ENCODE data around the gene CCDC144A.
"Not testable (repeated sequence)": the region's sequence is repeated elsewhere in the genome, so short reads cannot be mapped to it uniquely, and the experiment has no call there.

The CCDC144A gene

GRCh38 chr17:16788889-16789536 is 99.0 kb downstream of the CCDC144A start:
- not testable (repeated sequence) for H3K36me3 ChIP-seq (ENCODE audit: insufficient read depth, low read length); H3K9ac ChIP-seq (ENCODE audit: low read depth, low read length); H3K9me3 ChIP-seq (ENCODE audit: control insufficient read depth, insufficient read depth, low read length); H3K4me1 ChIP-seq (ENCODE audit: insufficient read depth, low read length)

DNA sequence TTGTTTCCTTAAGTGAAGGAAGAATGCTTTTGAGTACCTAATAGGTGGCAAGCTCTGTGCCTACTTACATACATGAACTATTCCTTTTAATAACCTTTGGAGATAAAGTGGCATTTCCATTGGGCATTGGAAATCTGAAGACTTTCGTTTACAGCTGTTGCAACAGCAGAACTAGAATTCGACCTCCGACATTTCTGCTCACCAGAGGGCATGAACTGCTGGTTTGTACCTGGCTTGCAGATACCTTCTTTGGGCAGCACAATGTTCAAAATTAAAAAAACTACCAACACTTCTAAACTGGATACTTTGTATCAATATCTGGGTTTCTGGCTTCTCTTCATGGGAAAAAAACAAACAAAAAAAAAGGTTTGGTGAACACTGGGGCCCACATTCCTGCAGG is 99.6 kb downstream of the CCDC144A start:
- H3K9ac ChIP-seq (ENCODE audit: low read depth, low read length); H3K4me1 ChIP-seq (ENCODE audit: insufficient read depth, low read length); H3K36me3 ChIP-seq (ENCODE audit: insufficient read depth, low read length); H3K9me3 ChIP-seq (ENCODE audit: control insufficient read depth, insufficient read depth, low read length): not testable (repeated sequence)

- H3K36me3 ChIP-seq (ENCODE audit: insufficient read depth, low read length); H3K9ac ChIP-seq (ENCODE audit: low read depth, low read length); H3K4me1 ChIP-seq (ENCODE audit: insufficient read depth, low read length); H3K9me3 ChIP-seq (ENCODE audit: control insufficient read depth, insufficient read depth, low read length): not testable (repeated sequence)
Measured at GRCh38 chr17:16790313-16790871, 100.4 kb downstream of the CCDC144A start.

DNA sequence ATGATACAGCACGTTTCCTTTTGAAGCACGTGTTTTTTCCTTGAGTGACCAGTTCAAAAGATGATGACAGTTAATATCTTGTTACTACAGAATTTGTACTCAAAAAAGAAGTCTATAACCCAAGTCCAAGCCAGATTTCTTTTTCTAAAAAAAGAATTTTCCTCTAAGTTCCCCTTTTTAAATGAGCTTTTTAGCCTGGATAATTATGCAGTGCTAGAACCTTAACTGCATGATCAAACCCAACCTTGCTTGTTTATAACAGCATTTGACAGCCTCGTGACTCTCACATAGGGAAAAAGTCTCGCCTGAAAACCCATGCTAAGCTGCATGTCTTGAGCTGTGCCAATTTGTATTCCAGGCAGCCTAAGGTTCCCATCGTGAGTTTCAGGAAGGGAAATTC is 104.2 kb downstream of the CCDC144A start:
- not testable (repeated sequence) for H3K4me1 ChIP-seq (ENCODE audit: insufficient read depth, low read length); H3K9me3 ChIP-seq (ENCODE audit: control insufficient read depth, insufficient read depth, low read length); H3K36me3 ChIP-seq (ENCODE audit: insufficient read depth, low read length); H3K9ac ChIP-seq (ENCODE audit: low read depth, low read length)

DNA sequence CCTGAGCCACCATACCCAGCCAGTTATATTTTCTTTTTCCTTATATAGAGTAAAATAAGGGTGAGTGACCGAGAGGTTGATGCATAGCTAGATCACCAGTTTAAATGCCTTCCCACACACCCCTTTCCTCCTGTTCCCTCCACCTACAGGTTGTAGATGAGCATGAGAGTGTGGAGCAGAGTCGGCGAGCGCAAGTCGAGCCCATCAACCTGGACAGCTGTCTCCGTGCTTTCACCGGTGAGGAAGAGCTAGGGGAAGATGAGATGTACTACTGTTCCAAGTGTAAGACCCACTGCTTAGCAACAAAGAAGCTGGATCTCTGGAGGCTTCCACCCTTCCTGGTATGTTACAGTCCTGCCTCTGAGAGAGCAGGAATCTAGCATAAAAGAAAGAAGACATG is 105.9 kb downstream of the CCDC144A start:
- not testable (repeated sequence) for H3K9me3 ChIP-seq (ENCODE audit: control insufficient read depth, insufficient read depth, low read length); H3K9ac ChIP-seq (ENCODE audit: low read depth, low read length); H3K4me1 ChIP-seq (ENCODE audit: insufficient read depth, low read length); H3K36me3 ChIP-seq (ENCODE audit: insufficient read depth, low read length)

GRCh38 chr17:16804851-16805250 is 114.8 kb downstream of the CCDC144A start:
- H3K36me3 ChIP-seq (ENCODE audit: insufficient read depth, low read length); H3K4me1 ChIP-seq (ENCODE audit: insufficient read depth, low read length); H3K9me3 ChIP-seq (ENCODE audit: control insufficient read depth, insufficient read depth, low read length); H3K9ac ChIP-seq (ENCODE audit: low read depth, low read length): not testable (repeated sequence)

DNA sequence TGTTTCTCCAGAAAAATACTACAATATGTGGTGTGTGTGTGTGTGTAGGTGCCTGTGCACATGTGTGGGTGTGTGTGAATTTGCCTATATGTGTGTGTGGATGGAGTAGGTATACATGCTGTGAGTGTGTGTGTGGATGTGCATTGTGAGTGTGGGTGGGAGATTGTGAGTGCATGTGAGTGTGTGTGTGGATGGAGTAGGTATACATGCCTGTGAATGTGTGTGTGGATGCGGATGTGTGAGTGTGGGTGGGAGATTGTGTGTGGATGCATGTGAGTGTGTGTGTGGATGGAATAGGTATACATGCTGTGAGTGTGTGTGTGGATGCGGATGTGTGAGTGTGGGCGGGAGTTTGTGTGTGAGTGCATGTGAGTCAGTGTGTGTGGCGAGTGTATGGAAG is 116.6 kb downstream of the CCDC144A start:
- H3K9me3 ChIP-seq (ENCODE audit: control insufficient read depth, insufficient read depth, low read length); H3K36me3 ChIP-seq (ENCODE audit: insufficient read depth, low read length); H3K4me1 ChIP-seq (ENCODE audit: insufficient read depth, low read length); H3K9ac ChIP-seq (ENCODE audit: low read depth, low read length): not testable (repeated sequence)

DNA sequence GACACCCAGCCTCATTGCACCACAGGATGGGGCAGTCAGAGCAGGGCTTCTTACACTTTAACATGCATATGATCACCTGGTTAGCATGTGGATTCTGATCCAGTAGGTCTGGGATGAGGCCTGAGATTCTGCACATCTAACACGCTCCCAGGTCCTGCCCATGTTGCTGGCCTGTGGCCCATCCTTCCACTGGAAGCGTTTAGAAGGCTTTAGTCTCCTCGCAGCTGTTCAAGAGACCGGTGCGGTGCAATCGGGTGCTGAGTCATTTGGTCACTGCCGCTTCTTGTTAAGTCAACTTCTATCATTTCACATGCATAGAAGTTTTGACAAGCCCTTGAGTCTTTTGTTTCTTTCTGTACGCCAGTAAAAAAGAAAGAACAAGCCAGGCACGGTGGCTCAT is 117.6 kb downstream of the CCDC144A start:
- not testable (repeated sequence) for H3K36me3 ChIP-seq (ENCODE audit: insufficient read depth, low read length); H3K4me1 ChIP-seq (ENCODE audit: insufficient read depth, low read length); H3K9ac ChIP-seq (ENCODE audit: low read depth, low read length); H3K9me3 ChIP-seq (ENCODE audit: control insufficient read depth, insufficient read depth, low read length)

DNA sequence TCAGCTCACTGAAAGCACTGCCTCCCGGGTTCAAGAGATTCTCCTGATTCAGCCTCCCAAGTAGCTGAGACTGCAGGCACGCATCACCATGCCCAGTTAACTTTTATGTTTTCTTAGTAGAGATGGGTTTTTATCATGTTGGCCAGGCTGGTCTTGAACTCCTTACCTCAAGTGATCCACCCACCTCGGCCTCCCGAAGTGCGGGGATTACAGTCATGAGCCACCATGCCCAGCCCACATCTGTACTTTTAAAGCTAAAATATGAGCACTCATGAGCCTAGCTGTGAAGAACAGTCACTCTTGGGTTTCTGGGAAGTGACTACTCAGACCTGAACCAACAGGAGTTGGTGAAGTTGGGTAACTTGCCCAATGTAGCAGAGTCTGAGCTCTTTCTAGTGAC is 120.2 kb downstream of the CCDC144A start:
- H3K4me1 ChIP-seq (ENCODE audit: insufficient read depth, low read length); H3K9me3 ChIP-seq (ENCODE audit: control insufficient read depth, insufficient read depth, low read length); H3K36me3 ChIP-seq (ENCODE audit: insufficient read depth, low read length); H3K9ac ChIP-seq (ENCODE audit: low read depth, low read length): not testable (repeated sequence)

DNA sequence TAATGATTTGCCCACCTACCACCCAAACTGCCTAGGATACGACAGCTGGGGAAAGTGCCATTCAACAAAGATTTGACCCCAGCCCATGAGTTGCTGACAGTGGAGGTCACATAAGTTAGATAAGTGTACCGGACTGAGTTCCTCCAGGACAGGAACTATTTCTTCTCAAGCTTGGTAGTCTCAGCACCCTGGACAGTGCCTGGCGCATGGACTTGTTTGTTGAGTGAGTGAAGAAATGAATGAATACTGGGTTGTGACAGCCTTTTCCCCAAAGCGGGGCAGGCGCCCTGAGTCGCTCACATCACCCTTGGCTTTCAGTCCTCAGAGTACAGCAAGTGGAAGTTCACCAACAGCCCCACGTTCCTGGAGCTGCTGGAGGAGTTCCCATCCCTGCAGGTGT is 122.1 kb downstream of the CCDC144A start:
- H3K9ac ChIP-seq (ENCODE audit: low read depth, low read length); H3K4me1 ChIP-seq (ENCODE audit: insufficient read depth, low read length); H3K9me3 ChIP-seq (ENCODE audit: control insufficient read depth, insufficient read depth, low read length); H3K36me3 ChIP-seq (ENCODE audit: insufficient read depth, low read length): not testable (repeated sequence)

GRCh38 chr17:16814439-16814838 is 124.4 kb downstream of the CCDC144A start:
- H3K4me1 ChIP-seq (ENCODE audit: insufficient read depth, low read length) = no peaks in the 10 kb centered on the region
- no peak overlapping the region for H3K9ac ChIP-seq (ENCODE audit: low read depth, low read length)
- no peaks in the 10 kb centered on the region for H3K36me3 ChIP-seq (ENCODE audit: insufficient read depth, low read length)
- no peaks in the 10 kb centered on the region; the same call in 1 of the 2 replicates for H3K9me3 ChIP-seq (ENCODE audit: control insufficient read depth, insufficient read depth, low read length)

DNA sequence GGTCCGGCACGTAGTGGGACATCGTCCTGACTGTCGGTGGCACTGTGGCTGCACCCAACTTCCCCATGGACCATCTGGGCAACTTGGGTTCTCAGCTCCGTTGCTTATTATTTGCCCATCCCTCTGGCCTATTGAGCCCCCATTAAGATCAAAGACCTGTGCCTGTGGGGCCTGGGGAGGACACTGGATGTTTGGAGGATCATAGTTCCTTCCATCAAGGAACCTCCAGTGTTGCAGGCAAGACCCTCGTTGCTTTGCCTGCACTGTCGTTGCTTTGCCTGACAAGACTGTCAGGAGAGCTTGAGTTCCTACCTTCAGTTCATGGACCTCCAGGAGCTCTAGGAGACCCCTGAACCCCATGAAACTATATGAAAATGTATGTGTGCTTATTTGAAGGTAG is 127.2 kb downstream of the CCDC144A start:
- H3K4me1 ChIP-seq (ENCODE audit: insufficient read depth, low read length) = no peaks in the 10 kb centered on the region
- no peak overlapping the region for H3K9ac ChIP-seq (ENCODE audit: low read depth, low read length)
- no peaks in the 10 kb centered on the region for H3K36me3 ChIP-seq (ENCODE audit: insufficient read depth, low read length)
- no peaks in the 10 kb centered on the region; the same call in 1 of the 2 replicates for H3K9me3 ChIP-seq (ENCODE audit: control insufficient read depth, insufficient read depth, low read length)

DNA sequence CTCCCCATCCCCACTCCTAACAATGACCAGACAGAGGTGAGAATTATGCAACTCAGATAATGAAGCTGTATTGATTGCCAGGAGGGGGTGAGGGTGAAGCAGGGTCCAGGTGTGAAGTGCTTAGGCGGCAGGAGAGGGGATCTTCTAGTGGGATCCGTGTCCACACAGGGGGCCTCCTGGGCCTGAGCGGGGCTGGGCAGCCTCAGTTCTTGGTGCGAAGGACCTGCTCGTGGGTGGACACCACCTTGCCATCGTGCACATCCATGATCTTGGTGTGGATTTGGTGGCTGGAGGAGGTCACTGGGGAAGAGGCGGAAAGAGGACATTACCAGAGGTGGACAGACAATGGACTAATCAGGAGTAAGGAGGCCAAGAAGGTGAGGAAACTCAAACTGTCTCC is 127.9 kb downstream of the CCDC144A start:
- not testable (repeated sequence) for H3K36me3 ChIP-seq (ENCODE audit: insufficient read depth, low read length); H3K4me1 ChIP-seq (ENCODE audit: insufficient read depth, low read length); H3K9ac ChIP-seq (ENCODE audit: low read depth, low read length); H3K9me3 ChIP-seq (ENCODE audit: control insufficient read depth, insufficient read depth, low read length)

DNA sequence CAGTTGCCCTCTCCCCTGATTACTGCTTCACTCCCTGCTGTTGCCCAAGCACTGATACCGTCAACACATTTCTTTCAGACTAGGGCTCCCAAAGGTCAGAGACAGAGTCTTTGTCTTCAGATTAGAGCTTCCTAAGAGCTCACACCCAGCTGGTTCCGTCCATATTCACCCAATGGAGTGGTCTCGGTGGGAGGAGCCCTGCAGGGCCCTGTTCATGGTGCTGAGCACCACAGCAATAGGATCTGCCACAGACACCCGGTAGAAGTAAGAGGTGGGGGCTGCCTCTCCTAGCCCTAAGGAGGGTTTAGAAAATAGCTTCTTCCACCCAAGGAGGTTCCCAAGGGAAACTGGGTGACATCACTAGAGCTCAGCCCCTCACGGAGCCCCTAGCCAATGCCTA is 128.3 kb downstream of the CCDC144A start:
- no peaks in the 10 kb centered on the region for H3K36me3 ChIP-seq (ENCODE audit: insufficient read depth, low read length)
- H3K9ac ChIP-seq (ENCODE audit: low read depth, low read length) = no peak overlapping the region
- H3K9me3 ChIP-seq (ENCODE audit: control insufficient read depth, insufficient read depth, low read length) = no peaks in the 10 kb centered on the region; the same call in 1 of the 2 replicates
- no peaks in the 10 kb centered on the region for H3K4me1 ChIP-seq (ENCODE audit: insufficient read depth, low read length)

- Histone ChIP-seq H3K36me3 (ENCODE audit: insufficient read depth, low read length) (no peaks in the 10 kb centered on the region), H3K9me3 (ENCODE audit: control insufficient read depth, insufficient read depth, low read length) (no peaks in the 10 kb centered on the region; the same call in 1 of the 2 replicates), H3K9ac (ENCODE audit: low read depth, low read length) (no peak overlapping the region), H3K4me1 (ENCODE audit: insufficient read depth, low read length) (no peaks in the 10 kb centered on the region)
Measured at GRCh38 chr17:16818821-16819683, 129.0 kb downstream of the CCDC144A start.
